HEK293 (cell line): ENCODE measurements around the gene ERAL1.
A peak's percentile ranks its signal among the peaks of the same experiment; 100 is the strongest.

Experiments used
- CTCF ChIP-seq: fragments of 450-650 bp; formaldehyde crosslinking; IDR thresholded peaks from 2 replicates; pipeline ENCODE4 v1.5.1; 2016; ENCODE audit warnings: missing biosample characterization, missing genetic modification characterization
- ELK4 ChIP-seq: IDR thresholded peaks from 2 replicates; pipeline ENCODE4 v1.6.1; 2011; ENCODE audit warnings: mild to moderate bottlenecking, low read depth, low read length, borderline replicate concordance
- PATZ1 ChIP-seq: fragments of 450-650 bp; formaldehyde crosslinking; IDR thresholded peaks from 2 replicates; pipeline ENCODE4 v1.5.1; 2016; ENCODE audit warnings: missing biosample characterization, missing genetic modification characterization
- TCF7L2 ChIP-seq: IDR thresholded peaks from 2 replicates; pipeline ENCODE4 v1.6.1; 2011; ENCODE audit warnings: low read depth, mild to moderate bottlenecking, inconsistent platforms, low read length, moderate library complexity, borderline replicate concordance
- WT1 ChIP-seq: fragments of 450-650 bp; formaldehyde crosslinking; IDR thresholded peaks from 2 replicates; pipeline ENCODE4 v1.5.1; 2016; ENCODE audit warnings: missing biosample characterization, missing genetic modification characterization
- ZBTB11 ChIP-seq: fragments of 450-650 bp; formaldehyde crosslinking; conservative IDR thresholded peaks from 2 replicates; pipeline ENCODE4 v1.5.1; 2016; ENCODE audit warnings: low read depth, missing biosample characterization, missing genetic modification characterization
- ZBTB8A ChIP-seq: fragments of 450-650 bp; formaldehyde crosslinking; IDR thresholded peaks from 2 replicates; pipeline ENCODE4 v1.5.1; 2016; ENCODE audit warnings: missing biosample characterization, missing genetic modification characterization
- ZEB2 ChIP-seq: fragments of 450-650 bp; formaldehyde crosslinking; IDR thresholded peaks from 2 replicates; pipeline ENCODE4 v1.5.1; 2016; ENCODE audit warnings: missing biosample characterization, missing genetic modification characterization
- ZNF133 ChIP-seq: fragments of 450-650 bp; formaldehyde crosslinking; IDR thresholded peaks from 2 replicates; pipeline ENCODE4 v1.5.1; 2016; ENCODE audit warnings: missing biosample characterization, missing genetic modification characterization
- ZNF146 ChIP-seq: fragments of 450-650 bp; formaldehyde crosslinking; IDR thresholded peaks from 2 replicates; pipeline ENCODE4 v1.5.1; 2016; ENCODE audit warnings: missing biosample characterization, missing genetic modification characterization
- ZNF148 ChIP-seq: fragments of 450-650 bp; formaldehyde crosslinking; IDR thresholded peaks from 2 replicates; pipeline ENCODE4 v1.5.0; 2017; ENCODE audit warnings: missing biosample characterization, missing genetic modification characterization, borderline replicate concordance
- ZNF19 ChIP-seq: fragments of 450-650 bp; formaldehyde crosslinking; IDR thresholded peaks from 2 replicates; pipeline ENCODE4; 2016; ENCODE audit warnings: missing biosample characterization, missing genetic modification characterization, low read depth
- ZNF248 ChIP-seq: fragments of 450-650 bp; formaldehyde crosslinking; IDR thresholded peaks from 2 replicates; pipeline ENCODE4 v1.5.1; 2017; ENCODE audit warnings: missing biosample characterization, missing genetic modification characterization
- ZNF266 ChIP-seq: fragments of 450-650 bp; formaldehyde crosslinking; IDR thresholded peaks from 2 replicates; pipeline ENCODE4 v1.5.1; 2016; ENCODE audit warnings: missing biosample characterization, missing genetic modification characterization, low read depth
- ZNF37A ChIP-seq: fragments of 450-650 bp; IDR thresholded peaks from 2 replicates; pipeline ENCODE4 v1.5.1; 2018; ENCODE audit warnings: missing biosample characterization, missing genetic modification characterization
- ZNF398 ChIP-seq: fragments of 450-650 bp; formaldehyde crosslinking; IDR thresholded peaks from 2 replicates; pipeline ENCODE4 v1.5.1; 2017; ENCODE audit warnings: missing biosample characterization, missing genetic modification characterization
- ZNF510 ChIP-seq: fragments of 450-650 bp; formaldehyde crosslinking; IDR thresholded peaks from 2 replicates; pipeline ENCODE4 v1.5.1; 2018; ENCODE audit warnings: mild to moderate bottlenecking, missing genetic modification characterization, missing biosample characterization; ENCODE audit not compliant: insufficient replicate concordance
- ZNF529 ChIP-seq: fragments of 450-650 bp; formaldehyde crosslinking; IDR thresholded peaks from 2 replicates; pipeline ENCODE4 v1.5.1; 2017; ENCODE audit warnings: missing genetic modification characterization, missing biosample characterization; ENCODE audit not compliant: insufficient replicate concordance
- ZNF580 ChIP-seq: fragments of 450-650 bp; formaldehyde crosslinking; IDR thresholded peaks from 2 replicates; pipeline ENCODE4 v1.5.1; 2016; ENCODE audit warnings: missing biosample characterization, missing genetic modification characterization
- ZNF610 ChIP-seq: fragments of 450-650 bp; formaldehyde crosslinking; IDR thresholded peaks from 2 replicates; pipeline ENCODE4 v1.5.1; 2016; ENCODE audit warnings: missing biosample characterization, missing genetic modification characterization, borderline replicate concordance
- ZNF664 ChIP-seq: fragments of 450-650 bp; formaldehyde crosslinking; IDR thresholded peaks from 2 replicates; pipeline ENCODE4 v1.5.1; 2016; ENCODE audit warnings: missing biosample characterization, missing genetic modification characterization
- ZNF704 ChIP-seq: fragments of 450-650 bp; formaldehyde crosslinking; IDR thresholded peaks from 2 replicates; pipeline ENCODE4 v1.5.1; 2016; ENCODE audit warnings: missing biosample characterization, missing genetic modification characterization
- ZNF747 ChIP-seq: fragments of 450-650 bp; formaldehyde crosslinking; IDR thresholded peaks from 2 replicates; pipeline ENCODE4 v1.5.1; 2016; ENCODE audit warnings: missing biosample characterization, missing genetic modification characterization
- ZSCAN16 ChIP-seq: fragments of 450-650 bp; formaldehyde crosslinking; IDR thresholded peaks from 2 replicates; pipeline ENCODE4 v1.5.1; 2016; ENCODE audit warnings: missing biosample characterization, missing genetic modification characterization

Gene ERAL1

GRCh38 chr17:28854457-28855335, at the start of gene ERAL1 (continued):
- TF ChIP-seq ZNF580 (tag by site-specific recombination) (peak; percentile 96), ZNF610 (tag by site-specific recombination) (peak; percentile 87), ZNF37A (tag by site-specific recombination) (no peak), ZNF248 (no peak), ELK4 (no peak), WT1 (tag by site-specific recombination) (peak; percentile 76), ZNF148 (tag by site-specific recombination) (no peak), ZNF133 (tag by site-specific recombination) (no peak), CTCF (tag by site-specific recombination) (peak; percentile 57), ZNF704 (tag by site-specific recombination) (no peak), ZNF510 (no peak), ZNF146 (tag by site-specific recombination) (0 out of 2 replicates have a peak, but pooled peaks have one; percentile 9), ZBTB8A (tag by site-specific recombination) (peak; percentile 51; the same call in 1 of the 2 replicates), ZNF664 (tag by site-specific recombination) (no peak), ZNF398 (tag by site-specific recombination) (no peak), ZSCAN16 (tag by site-specific recombination) (0 out of 2 replicates have a peak, but pooled peaks have one; percentile 37), PATZ1 (peak; percentile 84), ZNF747 (tag by site-specific recombination) (no peak), TCF7L2 (no peak), ZBTB11 (tag by site-specific recombination) (peak; percentile 43), ZEB2 (tag by site-specific recombination) (peak; percentile 69), ZNF266 (tag by site-specific recombination) (no peak), ZNF529 (no peak), ZNF19 (tag by site-specific recombination) (no peak)
